ENCODE measurements around the gene ATP5F1B.

- TF ChIP-seq EZH2 (IDR thresholded peaks at IDR 0.05; ENCODE audit: low read length, missing control alignments) (no peak), CTCF (conservative IDR thresholded peaks at IDR 0.05 in 1 of 2, IDR thresholded peaks at IDR 0.05 in 1 of 2; ENCODE audit: low read depth in 1 of 2, low read length in 2 of 2) (no peak)
These were observed 1.1 kb downstream of the ATP5F1B start for GRCh38 chr12:56644654-56645053.
